A673 (cell line): Measurements from ENCODE around the gene SGMS1.
"Not testable (repeated sequence)": the region's sequence is repeated elsewhere in the genome, so short reads cannot be mapped to it uniquely, and the experiment has no call there.

Experiments used
- EZH2 ChIP-seq: fragments of 200-600 bp; sonication (generic); IDR thresholded peaks from 2 replicates; pipeline ENCODE4 v1.6.1; 2017; ENCODE audit warnings: borderline replicate concordance, low read depth, mild to moderate bottlenecking, mixed read lengths, antibody characterized with exemption, low read length; ENCODE audit not compliant: poor library complexity, severe bottlenecking
- TF ChIP-seq, protein P1 (sequence below): fragments of 300-800, 200-600 bp; sonication (generic); conservative IDR thresholded peaks from 2 replicates; pipeline ENCODE4 v1.5.1; 2017; ENCODE audit warnings: low read depth, mild to moderate bottlenecking, antibody characterized with exemption, low read length, moderate library complexity, mixed read lengths

GRCh38 chr10:50647350-50647749 is 23.6 kb upstream of the SGMS1 start:
- TF ChIP-seq, protein P1, sequence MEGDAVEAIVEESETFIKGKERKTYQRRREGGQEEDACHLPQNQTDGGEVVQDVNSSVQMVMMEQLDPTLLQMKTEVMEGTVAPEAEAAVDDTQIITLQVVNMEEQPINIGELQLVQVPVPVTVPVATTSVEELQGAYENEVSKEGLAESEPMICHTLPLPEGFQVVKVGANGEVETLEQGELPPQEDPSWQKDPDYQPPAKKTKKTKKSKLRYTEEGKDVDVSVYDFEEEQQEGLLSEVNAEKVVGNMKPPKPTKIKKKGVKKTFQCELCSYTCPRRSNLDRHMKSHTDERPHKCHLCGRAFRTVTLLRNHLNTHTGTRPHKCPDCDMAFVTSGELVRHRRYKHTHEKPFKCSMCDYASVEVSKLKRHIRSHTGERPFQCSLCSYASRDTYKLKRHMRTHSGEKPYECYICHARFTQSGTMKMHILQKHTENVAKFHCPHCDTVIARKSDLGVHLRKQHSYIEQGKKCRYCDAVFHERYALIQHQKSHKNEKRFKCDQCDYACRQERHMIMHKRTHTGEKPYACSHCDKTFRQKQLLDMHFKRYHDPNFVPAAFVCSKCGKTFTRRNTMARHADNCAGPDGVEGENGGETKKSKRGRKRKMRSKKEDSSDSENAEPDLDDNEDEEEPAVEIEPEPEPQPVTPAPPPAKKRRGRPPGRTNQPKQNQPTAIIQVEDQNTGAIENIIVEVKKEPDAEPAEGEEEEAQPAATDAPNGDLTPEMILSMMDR: not testable (repeated sequence)
- TF ChIP-seq EZH2: not testable (repeated sequence)
